Panc1 (cell line): ENCODE measurements around the gene NTN4. TPM values are rescaled to one million over a fixed set of nuclear protein-coding genes. Genes with fewer than 3 reads are reported as not detected.

Experiments used
- ATAC-seq: fragments of 200-7000 bp; cut with Tn5 transposase; 2 replicates; pipeline ENCODE4 v1.9.1; 2020; ENCODE audit warnings: mild to moderate bottlenecking, moderate library complexity
- BruUV-seq: library from RNA; stranded (reverse); fragments of 400-500 nt; replicated peaks from 2 replicates; lab custom pipeline; 2021; lab: Mats Ljungman, UMichigan
- CTCF ChIA-PET: fragments of 300-600 bp; sonication (Branson Sonifier 250); formaldehyde crosslinking; loops from one replicate; lab custom pipeline; 2022; ENCODE audit warnings: antibody characterized with exemption; lab: Charles Lee
- POLR2A ChIA-PET: fragments of 300-600 bp; sonication (Branson Sonifier 250); formaldehyde crosslinking; loops from one replicate; lab custom pipeline; 2022; ENCODE audit warnings: antibody characterized with exemption; lab: Charles Lee
- DNase-seq: peaks from one replicate; pipeline ENCODE4 v3.0.0-alpha.2; 2010; ENCODE audit warnings: low read depth, low spot score
- H3K27ac ChIP-seq: 2 replicates; pipeline ENCODE4 v1.5.1; 2011; ENCODE audit warnings: mild to moderate bottlenecking, low read length, inconsistent platforms
- H3K27me3 ChIP-seq: fragments of 200-500 bp; sonication (Bioruptor generic); 2 replicates; pipeline ENCODE4 v1.6.0; 2014; ENCODE audit warnings: low read length, inconsistent platforms; ENCODE audit not compliant: control insufficient read depth, insufficient read depth
- H3K36me3 ChIP-seq: fragments of 200-500 bp; sonication (Bioruptor generic); 2 replicates; pipeline ENCODE4 v1.5.1; 2014; ENCODE audit warnings: inconsistent platforms, mild to moderate bottlenecking, low read length, moderate library complexity; ENCODE audit not compliant: control insufficient read depth, insufficient read depth
- H3K4me1 ChIP-seq: 2 replicates; pipeline ENCODE4 v1.5.1; 2011; ENCODE audit warnings: inconsistent platforms, mild to moderate bottlenecking, low read length, moderate library complexity; ENCODE audit not compliant: control insufficient read depth, insufficient read depth
- H3K4me3 ChIP-seq, 2 experiments: 2 replicates each; pipeline ENCODE4 v1.5.1; 2011 to 2012; ENCODE audit warnings: low read depth in 2 of 2, low read length in 2 of 2, mild to moderate bottlenecking in 2 of 2, inconsistent platforms in 1 of 2, moderate library complexity in 1 of 2
- H3K9me3 ChIP-seq: fragments of 200-500 bp; sonication (Bioruptor generic); 2 replicates; pipeline ENCODE4 v1.5.1; 2014; ENCODE audit warnings: low read depth, mild to moderate bottlenecking, inconsistent platforms, low read length, moderate library complexity; ENCODE audit not compliant: control insufficient read depth, insufficient read depth
- CTCF ChIP-seq: fragments of 450-650 bp; IDR thresholded peaks from 2 replicates; pipeline ENCODE4 v1.5.1; 2017; ENCODE audit warnings: mild to moderate bottlenecking
- POLR2AphosphoS5 ChIP-seq: IDR thresholded peaks from 2 replicates; pipeline ENCODE4 v1.6.1; 2012; ENCODE audit warnings: mild to moderate bottlenecking, low read depth, low read length, moderate library complexity
- REST ChIP-seq, 2 experiments: IDR thresholded peaks; 2 replicates each; pipeline ENCODE4 v1.6.1; 2011 to 2012; ENCODE audit warnings: low read depth in 2 of 2, control low read depth in 1 of 2, low read length in 1 of 2, mild to moderate bottlenecking in 1 of 2, moderate library complexity in 1 of 2; ENCODE audit not compliant: insufficient read depth in 1 of 2
- SIN3A ChIP-seq: IDR thresholded peaks from 2 replicates; pipeline ENCODE4 v1.6.1; 2012; ENCODE audit warnings: low read depth, mild to moderate bottlenecking, low read length, moderate library complexity, borderline replicate concordance; ENCODE audit not compliant: insufficient read depth
- TCF7L2 ChIP-seq: IDR thresholded peaks from 2 replicates; pipeline ENCODE4 v1.6.1; 2011; ENCODE audit warnings: mild to moderate bottlenecking, low read depth, low read length, inconsistent platforms
- in situ Hi-C: cut with HindIII; loops from 2 replicates; pipeline ENCODE4 v1.10.0; 2016; ENCODE audit warnings: low sequenced_read_pairs, low pct_unique_long_range_greater_than_20kb
- intact Hi-C: fragments of 100-400 bp; cut with micrococcal nuclease; formaldehyde crosslinking; loops from one replicate; pipeline ENCODE4 v1.10.0; 2022; ENCODE audit not compliant: unreplicated experiment
- total RNA-seq: library from RNA; stranded (reverse); gene quantifications from one replicate; pipeline ENCODE4 v1.2.1, GENCODE V29; 2021; ENCODE audit not compliant: unreplicated experiment

The NTN4 gene
- total RNA-seq, 1 experiment from 2014 or later: 17.1 TPM

- CTCF ChIA-PET: no interaction called here
These were observed 116.4 kb downstream of the NTN4 start for GRCh38 chr12:95674163-95674562.

GRCh38 chr12:95673576-95673975, 117.0 kb downstream of the NTN4 start:
- CTCF ChIA-PET: interaction anchor here (0.7 kb wide), 1 partner anchor 41 kb away, joined by 3 read pairs; no protein-coding TSS in a partner anchor
- no TSS peak for BruUV-seq
- in situ Hi-C loops: no loop called here
- ATAC-seq (no peak), DNase-seq (no peak)
- Histone ChIP-seq H3K27ac (no peak overlapping the region), H3K4me3 (no peak overlapping the region), H3K9me3 (no peaks in the 10 kb centered on the region), H3K36me3 (no peaks in the 10 kb centered on the region), H3K27me3 (no peaks in the 10 kb centered on the region; the same call in 1 of the 2 replicates), H3K4me1 (no peaks in the 10 kb centered on the region)
- no peak for TF ChIP-seq CTCF
- no peak for TF ChIP-seq TCF7L2
- no peak for TF ChIP-seq REST (IDR thresholded peaks at IDR 0.05; ENCODE audit: insufficient read depth in 1 of 2, low read depth in 2 of 2, low read length in 1 of 2)
- no peak for TF ChIP-seq SIN3A
- no peak for TF ChIP-seq POLR2AphosphoS5
- POLR2A ChIA-PET: interaction anchor here (0.6 kb wide), 1 partner anchor 66 kb away, joined by 5 read pairs; no protein-coding TSS in a partner anchor
- intact Hi-C loops: no loop called here

More at GRCh38 chr12:95674163-95674562, 116.4 kb downstream of the NTN4 start:
- intact Hi-C loops: no loop called here
- no peaks in the 10 kb centered on the region for H3K9me3 ChIP-seq
- no peaks in the 10 kb centered on the region for H3K36me3 ChIP-seq
- DNase-seq: no peak
- H3K4me1 ChIP-seq: no peaks in the 10 kb centered on the region
- POLR2A ChIA-PET: interaction anchor here (0.6 kb wide), 1 partner anchor 67 kb away, joined by 5 read pairs; no protein-coding TSS in a partner anchor
- no peak for TF ChIP-seq POLR2AphosphoS5
- in situ Hi-C loops: no loop called here
- no TSS peak for BruUV-seq
- ATAC-seq: no peak
- no peak overlapping the region for H3K4me3 ChIP-seq
- H3K27me3 ChIP-seq: no peaks in the 10 kb centered on the region; the same call in 1 of the 2 replicates
- no peak overlapping the region for H3K27ac ChIP-seq

DNA sequence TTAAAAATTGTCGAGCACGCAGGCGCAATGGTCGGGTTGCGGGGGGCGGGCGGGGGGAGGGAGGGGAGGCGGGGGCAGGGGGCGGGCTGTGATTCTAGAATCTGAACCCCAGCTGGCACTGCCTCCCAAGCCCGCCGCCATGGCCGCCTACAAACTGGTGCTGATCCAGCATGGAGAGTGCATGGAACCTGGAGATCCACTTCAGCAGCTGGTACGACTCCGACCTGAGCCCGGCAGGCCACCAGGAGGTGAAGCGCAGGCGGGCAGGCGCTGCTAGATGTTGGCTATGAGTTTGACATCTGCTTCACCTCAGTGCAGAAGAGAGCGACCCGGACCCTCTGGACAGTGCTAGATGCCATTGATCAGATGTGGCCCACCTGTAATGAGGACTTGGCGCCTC, 118.4 kb downstream of the NTN4 start:
- no peak for DNase-seq
- CTCF ChIA-PET: no interaction called here

More for the DNA sequence above, 118.4 kb downstream of the NTN4 start:
- Histone ChIP-seq H3K27ac (no peak overlapping the region), H3K27me3 (no peaks in the 10 kb centered on the region; the same call in 1 of the 2 replicates), H3K4me3 (no peak overlapping the region), H3K9me3 (no peaks in the 10 kb centered on the region), H3K36me3 (no peaks in the 10 kb centered on the region), H3K4me1 (no peaks in the 10 kb centered on the region)
- intact Hi-C loops: no loop called here
- in situ Hi-C loops: no loop called here
- POLR2A ChIA-PET: no interaction called here
- TF ChIP-seq TCF7L2 (no peak), CTCF (no peak), POLR2AphosphoS5 (no peak), SIN3A (no peak), REST (IDR thresholded peaks at IDR 0.05; ENCODE audit: insufficient read depth in 1 of 2, low read depth in 2 of 2, low read length in 1 of 2) (no peak)
- BruUV-seq: no TSS peak
- no peak for ATAC-seq
